GM20000 (cell line): ENCODE results near the gene CAMK2B.

Source experiments
- DNase-seq: peaks from one replicate; pipeline ENCODE4 v3.0.0; 2012; ENCODE audit warnings: low spot score
- TF ChIP-seq, protein P1 (sequence below): IDR thresholded peaks from 2 replicates; pipeline ENCODE4 v1.5.1; 2012; ENCODE audit warnings: mild to moderate bottlenecking, control low read depth; ENCODE audit errors: extremely low read depth, missing control alignments

CAMK2B gene

DNA sequence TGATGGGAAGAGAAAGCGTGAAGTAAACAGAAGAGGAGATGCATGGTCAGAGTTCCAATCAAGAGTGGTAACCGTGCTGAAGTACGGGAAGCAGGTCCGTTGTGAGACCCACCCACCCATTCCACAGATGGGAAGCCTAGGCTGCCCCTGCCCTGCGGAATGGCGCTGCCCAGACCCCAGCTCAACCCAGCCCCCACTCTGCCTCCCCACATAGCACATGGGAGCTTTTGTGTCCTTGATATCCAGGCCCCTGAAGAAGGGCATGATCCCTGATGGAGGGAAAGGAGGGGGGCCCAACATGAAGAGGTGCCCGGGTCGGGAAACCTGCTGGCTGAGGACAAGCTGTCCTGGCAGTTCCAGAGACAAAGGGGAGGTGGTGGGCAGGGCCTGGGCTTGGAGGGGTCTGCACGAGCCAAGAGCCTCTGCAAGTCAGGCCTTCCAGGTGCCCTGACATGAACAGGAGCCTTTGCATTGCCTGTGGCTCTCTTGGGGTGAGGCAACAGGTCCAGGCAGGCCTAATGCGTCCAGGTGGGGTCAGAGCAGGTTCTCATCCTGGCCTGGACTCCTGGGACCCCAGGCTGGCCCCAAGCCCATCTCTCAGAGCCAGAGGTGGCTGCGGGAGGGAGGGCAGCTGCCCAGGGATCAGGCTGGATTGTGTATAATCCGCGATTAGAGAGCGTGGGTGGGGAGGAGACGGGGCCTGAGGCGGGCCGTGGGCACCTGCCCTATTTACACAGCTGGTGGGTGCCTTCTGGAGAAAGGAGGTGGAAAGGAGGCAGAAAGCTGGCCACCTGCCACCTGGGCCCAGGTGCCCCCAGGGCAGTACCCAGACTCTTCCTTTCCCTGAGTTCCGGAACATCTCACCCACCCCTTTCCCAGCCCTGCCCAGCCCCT, 101.1 kb downstream of the CAMK2B start:
- no peak for DNase-seq
- TF ChIP-seq, protein P1, sequence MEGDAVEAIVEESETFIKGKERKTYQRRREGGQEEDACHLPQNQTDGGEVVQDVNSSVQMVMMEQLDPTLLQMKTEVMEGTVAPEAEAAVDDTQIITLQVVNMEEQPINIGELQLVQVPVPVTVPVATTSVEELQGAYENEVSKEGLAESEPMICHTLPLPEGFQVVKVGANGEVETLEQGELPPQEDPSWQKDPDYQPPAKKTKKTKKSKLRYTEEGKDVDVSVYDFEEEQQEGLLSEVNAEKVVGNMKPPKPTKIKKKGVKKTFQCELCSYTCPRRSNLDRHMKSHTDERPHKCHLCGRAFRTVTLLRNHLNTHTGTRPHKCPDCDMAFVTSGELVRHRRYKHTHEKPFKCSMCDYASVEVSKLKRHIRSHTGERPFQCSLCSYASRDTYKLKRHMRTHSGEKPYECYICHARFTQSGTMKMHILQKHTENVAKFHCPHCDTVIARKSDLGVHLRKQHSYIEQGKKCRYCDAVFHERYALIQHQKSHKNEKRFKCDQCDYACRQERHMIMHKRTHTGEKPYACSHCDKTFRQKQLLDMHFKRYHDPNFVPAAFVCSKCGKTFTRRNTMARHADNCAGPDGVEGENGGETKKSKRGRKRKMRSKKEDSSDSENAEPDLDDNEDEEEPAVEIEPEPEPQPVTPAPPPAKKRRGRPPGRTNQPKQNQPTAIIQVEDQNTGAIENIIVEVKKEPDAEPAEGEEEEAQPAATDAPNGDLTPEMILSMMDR = no peak

- DNase-seq = no peak
- TF ChIP-seq, protein P1 = no peak
Measured at GRCh38 chr7:44223362-44224079, 101.9 kb downstream of the CAMK2B start.

- TF ChIP-seq, protein P1 = no peak
- no peak for DNase-seq
Measured at GRCh38 chr7:44222776-44223261, 102.6 kb downstream of the CAMK2B start.

DNA sequence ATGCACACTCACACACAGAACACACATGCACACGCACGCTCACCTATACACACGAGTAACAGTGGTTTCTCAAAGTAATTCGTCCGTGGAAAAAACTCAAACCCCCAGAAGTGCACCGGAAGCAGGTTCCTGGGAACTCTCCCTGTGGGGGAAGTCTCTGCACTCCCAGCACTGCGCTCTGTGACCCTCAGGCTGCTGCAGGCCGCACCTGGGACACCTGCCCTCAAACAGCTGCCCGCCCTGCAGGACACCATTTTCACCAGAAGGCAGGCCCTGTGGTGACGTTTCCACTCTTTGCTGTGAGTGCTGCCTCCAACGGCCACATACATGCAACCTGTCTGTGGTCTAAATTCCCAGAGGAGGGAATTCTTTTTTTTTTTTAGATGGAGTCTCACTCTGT, 103.3 kb downstream of the CAMK2B start:
- no peak for DNase-seq
- TF ChIP-seq, protein P1 = no peak

GRCh38 chr7:44221231-44221791, 104.1 kb downstream of the CAMK2B start:
- TF ChIP-seq, protein P1 = no peak
- no peak for DNase-seq

- TF ChIP-seq, protein P1 = no peak
- DNase-seq = no peak
Measured at GRCh38 chr7:44220358-44221112, 104.9 kb downstream of the CAMK2B start.

DNA sequence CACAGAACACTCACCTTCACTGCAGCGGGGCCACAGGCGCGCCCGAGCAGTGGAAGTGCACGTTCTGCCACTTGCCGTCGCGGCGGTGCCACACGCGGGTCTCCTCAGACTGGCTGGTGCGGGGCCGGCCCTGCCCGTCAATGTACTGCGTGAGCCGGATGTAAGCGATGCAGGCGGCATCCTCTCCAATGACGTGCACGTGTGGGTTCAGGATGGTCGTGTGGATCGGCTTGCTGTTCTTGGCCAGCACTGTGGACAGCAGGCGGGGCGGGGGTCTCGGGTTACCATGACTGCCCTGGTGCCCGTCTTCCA, 105.4 kb downstream of the CAMK2B start:
- TF ChIP-seq, protein P1 = no peak
- DNase-seq = no peak
